IPS-NIHi7 (cell line): ENCODE measurements around the gene SPRED2.
A peak's percentile ranks its signal among the peaks of the same experiment; 100 is the strongest.

ENCODE experiments used
- DNase-seq: peaks from one replicate; pipeline ENCODE4 v3.0.0; 2012; ENCODE audit warnings: mixed read lengths; ENCODE audit errors: extremely low spot score

SPRED2 gene

GRCh38 chr2:65277791-65278483, 154.5 kb downstream of the SPRED2 start:
- no peak for DNase-seq

- DNase-seq: no peak
Observed at GRCh38 chr2:65277118-65277517, 155.3 kb downstream of the SPRED2 start.

- DNase-seq: no peak
Observed at GRCh38 chr2:65276609-65277008, 155.8 kb downstream of the SPRED2 start.

- DNase-seq: peak; percentile 68
Observed at GRCh38 chr2:65275141-65275915, 157.1 kb downstream of the SPRED2 start.

- DNase-seq: no peak
Observed at GRCh38 chr2:65273344-65273743, 159.1 kb downstream of the SPRED2 start.

- DNase-seq: no peak
Observed at GRCh38 chr2:65268957-65269356, 163.4 kb downstream of the SPRED2 start.

- no peak for DNase-seq
Observed at GRCh38 chr2:65267008-65267407, 165.4 kb downstream of the SPRED2 start.

GRCh38 chr2:65265671-65266045, 166.7 kb downstream of the SPRED2 start:
- no peak for DNase-seq

- DNase-seq: peak; percentile 42
Observed at GRCh38 chr2:65264821-65265670, 167.4 kb downstream of the SPRED2 start.

GRCh38 chr2:65263986-65264385, 168.4 kb downstream of the SPRED2 start:
- DNase-seq: no peak

GRCh38 chr2:65263262-65263661, 169.1 kb downstream of the SPRED2 start:
- no peak for DNase-seq

- DNase-seq: no peak
Observed at GRCh38 chr2:65261676-65262075, 170.7 kb downstream of the SPRED2 start.
